Measurements from ENCODE around the gene OBSCN. TPM values are rescaled to one million over a fixed set of nuclear protein-coding genes. Genes with fewer than 3 reads are reported as not detected.
A peak's percentile ranks its signal among the peaks of the same experiment; 100 is the strongest.

The OBSCN gene
- total and polyA plus RNA-seq, 2 of the 13 experiments (the other 11 are each of a cell fraction or from before 2014, with no cell fraction given) = 0.20 TPM

DNA sequence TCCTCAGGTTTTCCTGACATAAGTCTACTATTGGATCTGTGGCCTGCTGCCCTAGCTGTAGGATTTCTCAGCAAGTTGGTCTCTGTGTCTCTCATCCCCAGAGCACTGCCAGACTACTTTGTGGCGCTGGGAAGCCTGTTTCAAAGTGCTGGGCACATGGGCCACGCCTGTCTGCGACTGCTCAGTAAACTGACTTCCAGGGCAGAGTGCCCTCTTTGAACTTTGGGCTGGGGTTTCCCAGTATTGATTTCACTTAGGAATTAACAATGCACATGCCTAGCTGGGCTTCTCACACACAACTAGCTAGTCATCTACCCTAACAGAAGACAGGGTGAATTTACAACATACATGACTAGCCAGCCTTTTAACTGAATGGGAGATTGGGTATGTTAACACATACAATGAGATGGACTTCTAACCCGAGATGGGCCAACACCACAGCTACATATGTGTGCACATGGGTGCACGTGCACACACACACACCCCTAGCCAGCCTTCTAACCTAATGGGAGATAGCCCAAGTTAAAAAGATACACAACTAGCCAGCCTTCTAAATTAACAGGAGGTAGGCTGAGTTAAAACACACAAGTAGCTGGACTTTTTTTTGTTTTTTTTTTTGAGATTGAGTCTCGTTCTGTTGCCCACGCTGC lies 215.7 kb downstream of the OBSCN start (continued):
- TF ChIP-seq, protein P1, sequence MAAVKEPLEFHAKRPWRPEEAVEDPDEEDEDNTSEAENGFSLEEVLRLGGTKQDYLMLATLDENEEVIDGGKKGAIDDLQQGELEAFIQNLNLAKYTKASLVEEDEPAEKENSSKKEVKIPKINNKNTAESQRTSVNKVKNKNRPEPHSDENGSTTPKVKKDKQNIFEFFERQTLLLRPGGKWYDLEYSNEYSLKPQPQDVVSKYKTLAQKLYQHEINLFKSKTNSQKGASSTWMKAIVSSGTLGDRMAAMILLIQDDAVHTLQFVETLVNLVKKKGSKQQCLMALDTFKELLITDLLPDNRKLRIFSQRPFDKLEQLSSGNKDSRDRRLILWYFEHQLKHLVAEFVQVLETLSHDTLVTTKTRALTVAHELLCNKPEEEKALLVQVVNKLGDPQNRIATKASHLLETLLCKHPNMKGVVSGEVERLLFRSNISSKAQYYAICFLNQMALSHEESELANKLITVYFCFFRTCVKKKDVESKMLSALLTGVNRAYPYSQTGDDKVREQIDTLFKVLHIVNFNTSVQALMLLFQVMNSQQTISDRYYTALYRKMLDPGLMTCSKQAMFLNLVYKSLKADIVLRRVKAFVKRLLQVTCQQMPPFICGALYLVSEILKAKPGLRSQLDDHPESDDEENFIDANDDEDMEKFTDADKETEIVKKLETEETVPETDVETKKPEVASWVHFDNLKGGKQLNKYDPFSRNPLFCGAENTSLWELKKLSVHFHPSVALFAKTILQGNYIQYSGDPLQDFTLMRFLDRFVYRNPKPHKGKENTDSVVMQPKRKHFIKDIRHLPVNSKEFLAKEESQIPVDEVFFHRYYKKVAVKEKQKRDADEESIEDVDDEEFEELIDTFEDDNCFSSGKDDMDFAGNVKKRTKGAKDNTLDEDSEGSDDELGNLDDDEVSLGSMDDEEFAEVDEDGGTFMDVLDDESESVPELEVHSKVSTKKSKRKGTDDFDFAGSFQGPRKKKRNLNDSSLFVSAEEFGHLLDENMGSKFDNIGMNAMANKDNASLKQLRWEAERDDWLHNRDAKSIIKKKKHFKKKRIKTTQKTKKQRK (IDR thresholded peaks at IDR 0.05; ENCODE audit: low read length) = no peak
- TF ChIP-seq ZSCAN31 (CRISPR knock-in tag; IDR thresholded peaks at IDR 0.05; ENCODE audit: low read depth) = no peak
- no peak for TF ChIP-seq ZNF878 (CRISPR knock-in tag; IDR thresholded peaks at IDR 0.05)
- TF ChIP-seq MIXL1 (CRISPR knock-in tag; IDR thresholded peaks at IDR 0.05) = 0 out of 2 replicates have a peak, but pooled peaks have one; percentile 48
- no peak for TF ChIP-seq ZNF543 (CRISPR knock-in tag; IDR thresholded peaks at IDR 0.05)
- no peak for TF ChIP-seq SMC3 (IDR thresholded peaks at IDR 0.05; ENCODE audit: low read length)
- peak; percentile 22; the same call in 1 of the 2 replicates for TF ChIP-seq NR2F6 (IDR thresholded peaks at IDR 0.05)
- 0 out of 2 replicates have a peak, but pooled peaks have one; percentile 40 for TF ChIP-seq NR2F6 (CRISPR knock-in tag; IDR thresholded peaks at IDR 0.05)
- peak; percentile 23; the same call in 1 of the 2 replicates for TF ChIP-seq KAT2B (IDR thresholded peaks at IDR 0.05; ENCODE audit: borderline replicate concordance, low read depth, low read length)
- no peak for TF ChIP-seq ZNF383 (CRISPR knock-in tag; IDR thresholded peaks at IDR 0.05; ENCODE audit: borderline replicate concordance)
- TF ChIP-seq DMAP1 (CRISPR knock-in tag; IDR thresholded peaks at IDR 0.05) = no peak
- TF ChIP-seq ZNF138 (CRISPR knock-in tag; IDR thresholded peaks at IDR 0.05; ENCODE audit: low read depth) = no peak
- TF ChIP-seq ARID5B (CRISPR knock-in tag; IDR thresholded peaks at IDR 0.05) = peak; percentile 70
- TF ChIP-seq GPBP1L1 (CRISPR knock-in tag; IDR thresholded peaks at IDR 0.05) = no peak
- TF ChIP-seq STAG1 (CRISPR knock-in tag; IDR thresholded peaks at IDR 0.05) = no peak
- TF ChIP-seq, protein P2, sequence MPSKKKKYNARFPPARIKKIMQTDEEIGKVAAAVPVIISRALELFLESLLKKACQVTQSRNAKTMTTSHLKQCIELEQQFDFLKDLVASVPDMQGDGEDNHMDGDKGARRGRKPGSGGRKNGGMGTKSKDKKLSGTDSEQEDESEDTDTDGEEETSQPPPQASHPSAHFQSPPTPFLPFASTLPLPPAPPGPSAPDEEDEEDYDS (CRISPR knock-in tag; IDR thresholded peaks at IDR 0.05) = no peak
- TF ChIP-seq HNRNPK (IDR thresholded peaks at IDR 0.05; ENCODE audit: low read depth, low read length, poor library complexity, severe bottlenecking) = no peak
- no peak for TF ChIP-seq ZNF552 (CRISPR knock-in tag; IDR thresholded peaks at IDR 0.05; ENCODE audit: borderline replicate concordance)
- TF ChIP-seq POGZ (CRISPR knock-in tag; IDR thresholded peaks at IDR 0.05) = peak; percentile 37; the same call in 1 of the 2 replicates
